ENCODE results near the gene PSMD11.
A peak's percentile ranks its signal among the peaks of the same experiment; 100 is the strongest.

Gene PSMD11

DNA sequence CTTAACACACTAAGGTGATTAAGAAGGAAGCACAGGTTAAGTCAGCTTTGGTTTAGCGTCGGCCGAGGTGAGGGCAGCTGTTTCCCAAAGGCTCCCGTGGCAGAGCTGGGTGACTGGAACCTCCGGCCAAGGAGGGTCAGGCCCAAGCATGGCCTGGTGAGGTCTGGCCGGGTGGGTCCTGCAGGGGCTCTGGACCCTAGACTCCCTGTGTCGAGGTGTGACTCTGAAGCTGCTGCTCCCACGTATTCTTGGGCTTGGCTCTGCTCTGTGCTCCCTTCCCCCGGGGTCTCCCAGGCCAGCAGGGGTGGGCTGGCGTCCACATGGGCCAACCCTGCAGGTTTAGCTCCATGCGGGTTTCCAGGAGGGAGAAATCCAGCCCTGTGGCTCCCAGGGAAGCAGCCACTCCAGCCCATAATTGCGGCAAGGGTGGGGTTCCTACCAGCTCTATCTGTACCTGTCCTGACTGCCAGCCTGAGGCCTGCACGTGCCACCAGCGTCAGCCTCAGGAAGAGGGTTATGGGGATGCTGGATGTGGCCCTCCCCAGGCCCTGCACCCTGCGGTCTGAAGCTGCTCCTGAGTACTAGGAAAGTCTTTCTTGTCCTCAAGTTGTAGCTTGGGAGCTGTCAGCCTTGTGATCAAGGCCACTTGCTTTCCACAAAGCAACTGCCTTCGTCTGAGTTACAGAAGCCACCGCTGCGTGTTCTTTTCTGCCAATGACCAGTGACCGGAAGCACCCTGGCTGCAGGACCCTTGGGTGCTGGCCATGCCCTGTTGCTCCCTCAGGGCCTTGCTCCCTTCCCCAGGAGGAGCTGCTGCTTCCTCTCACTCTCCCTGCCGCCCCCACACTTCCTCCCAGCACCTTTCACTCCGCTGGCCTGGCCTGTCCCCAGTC, 47.3 kb downstream of the PSMD11 start:
- DNase-seq: peak; percentile 53

DNA sequence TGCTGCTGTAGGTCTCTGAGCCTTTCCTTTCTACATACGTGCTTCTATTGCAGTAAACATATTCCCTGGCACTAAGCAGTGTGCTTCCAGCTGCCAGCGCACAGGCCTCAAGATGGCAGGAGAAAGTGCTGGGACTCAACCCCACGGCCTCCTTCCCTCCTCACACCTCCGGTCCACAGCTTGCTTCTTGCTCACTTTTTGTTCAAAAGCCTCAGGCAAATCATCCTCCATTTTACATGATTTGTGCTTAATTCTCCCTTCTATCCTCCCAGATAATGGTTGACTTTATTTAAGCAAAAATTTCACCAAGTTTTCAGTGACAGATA, 47.9 kb downstream of the PSMD11 start:
- DNase-seq: no peak

DNA sequence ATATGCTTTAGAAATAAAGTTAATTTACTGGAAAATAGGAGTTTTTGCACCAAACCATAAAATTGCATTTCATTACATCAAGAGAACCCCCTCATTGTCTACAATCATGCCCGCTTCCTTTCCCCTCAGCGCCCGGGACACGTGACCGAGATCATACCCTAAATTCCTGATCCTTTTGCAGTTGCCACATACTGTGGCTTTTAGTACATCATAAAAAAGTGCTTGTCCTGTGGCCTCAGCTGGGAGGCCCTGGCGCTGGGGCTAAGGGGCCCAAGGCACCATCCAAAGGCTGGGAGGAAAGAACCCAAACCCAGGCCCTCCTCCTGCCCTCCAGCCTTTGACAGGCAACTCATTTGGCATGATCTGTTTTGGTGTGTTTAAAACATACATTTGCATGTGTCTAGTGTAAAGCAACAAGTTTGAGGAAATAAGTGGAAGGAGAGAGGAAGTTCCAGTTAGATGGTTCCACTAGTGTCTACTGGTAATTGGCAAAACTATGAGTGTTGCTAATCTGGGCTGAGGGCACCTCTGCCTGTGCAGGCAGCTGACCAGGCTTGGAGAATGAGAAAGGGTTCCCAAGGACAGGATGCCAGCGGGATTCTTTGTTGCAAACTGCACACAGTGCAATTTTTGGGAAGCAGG, 48.5 kb downstream of the PSMD11 start:
- DNase-seq: no peak

DNA sequence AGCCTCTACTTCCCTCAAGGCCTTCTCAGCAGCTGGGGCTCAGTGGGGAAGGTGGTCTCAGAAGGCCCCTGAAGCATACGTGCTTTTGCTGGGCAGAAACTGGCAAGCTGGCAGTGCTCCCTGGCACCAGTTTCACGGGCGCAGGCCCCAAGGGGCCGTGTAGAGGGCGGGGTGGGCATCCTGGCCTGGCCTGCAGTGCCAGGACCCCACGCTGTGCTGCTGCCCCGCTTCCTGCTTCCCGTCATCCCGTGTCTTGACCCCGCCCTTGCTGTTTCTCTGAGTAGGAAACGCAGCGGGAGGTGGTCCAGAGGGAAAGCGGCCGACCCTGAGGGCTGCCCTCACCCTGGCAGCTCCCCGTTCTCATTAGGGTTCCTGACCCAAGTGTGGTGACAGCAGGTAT, 49.3 kb downstream of the PSMD11 start:
- DNase-seq: no peak

DNA sequence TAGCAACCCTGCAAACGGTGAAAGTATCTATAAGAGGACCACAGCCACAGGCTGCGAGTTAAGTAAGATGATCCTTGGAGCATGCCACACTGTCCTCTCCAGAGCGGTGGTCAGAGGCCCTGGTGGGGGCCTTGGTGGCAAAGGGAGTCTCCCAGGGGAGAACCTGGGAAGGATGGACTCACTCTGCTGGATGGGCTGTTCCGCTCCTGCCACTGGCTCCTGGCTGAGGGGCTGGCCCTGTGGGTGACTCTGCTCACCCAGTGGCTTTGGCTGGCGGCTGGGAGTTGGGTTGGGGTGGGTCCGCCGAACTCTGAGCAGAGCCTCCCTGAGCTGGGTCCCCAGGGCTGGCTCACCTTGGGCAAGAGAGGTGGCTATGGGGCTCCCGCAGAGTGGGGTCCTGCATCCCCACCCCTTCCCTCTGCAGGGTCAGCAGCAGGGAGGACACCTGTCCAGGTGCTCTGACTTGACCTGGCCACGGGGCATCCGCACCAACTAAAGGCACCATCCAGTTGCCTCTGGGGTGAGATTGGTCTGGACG, 49.7 kb downstream of the PSMD11 start:
- no peak for DNase-seq

DNA sequence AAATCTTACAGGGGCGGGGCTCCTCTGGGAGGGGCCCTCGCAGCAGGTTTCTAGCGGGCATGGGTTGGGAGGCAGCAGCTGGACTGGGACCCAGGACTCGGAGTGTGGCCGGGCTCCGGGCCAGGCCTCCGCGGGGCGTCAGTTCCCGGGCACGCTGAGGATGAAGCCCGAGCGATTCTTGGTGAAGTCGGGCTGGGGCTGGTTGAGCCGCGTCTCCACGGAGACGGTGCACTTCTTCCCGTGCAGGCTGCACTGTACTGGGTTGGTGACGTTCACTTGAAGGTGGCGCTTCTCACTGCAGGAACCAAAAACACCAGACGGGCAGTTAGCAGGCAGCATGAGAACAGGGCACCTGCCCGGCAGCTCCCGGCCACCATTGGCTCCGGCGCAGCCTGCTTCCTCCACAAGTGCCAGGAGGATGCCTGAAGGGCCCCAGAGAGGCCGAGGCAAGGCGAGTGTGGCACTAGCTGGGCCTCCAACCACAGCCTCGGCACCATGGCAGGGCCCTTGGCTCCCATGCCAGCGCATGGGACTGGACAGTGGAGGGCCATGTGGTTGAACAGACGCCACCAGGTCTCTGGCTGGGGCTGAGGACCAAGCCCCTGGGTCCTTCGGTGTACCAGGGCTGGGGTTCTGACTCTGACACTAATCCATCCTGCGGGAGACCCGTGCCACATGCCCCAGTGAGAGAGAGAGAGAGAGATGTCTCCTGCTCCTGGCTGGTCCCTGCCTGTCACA, 50.5 kb downstream of the PSMD11 start:
- no peak for DNase-seq

DNA sequence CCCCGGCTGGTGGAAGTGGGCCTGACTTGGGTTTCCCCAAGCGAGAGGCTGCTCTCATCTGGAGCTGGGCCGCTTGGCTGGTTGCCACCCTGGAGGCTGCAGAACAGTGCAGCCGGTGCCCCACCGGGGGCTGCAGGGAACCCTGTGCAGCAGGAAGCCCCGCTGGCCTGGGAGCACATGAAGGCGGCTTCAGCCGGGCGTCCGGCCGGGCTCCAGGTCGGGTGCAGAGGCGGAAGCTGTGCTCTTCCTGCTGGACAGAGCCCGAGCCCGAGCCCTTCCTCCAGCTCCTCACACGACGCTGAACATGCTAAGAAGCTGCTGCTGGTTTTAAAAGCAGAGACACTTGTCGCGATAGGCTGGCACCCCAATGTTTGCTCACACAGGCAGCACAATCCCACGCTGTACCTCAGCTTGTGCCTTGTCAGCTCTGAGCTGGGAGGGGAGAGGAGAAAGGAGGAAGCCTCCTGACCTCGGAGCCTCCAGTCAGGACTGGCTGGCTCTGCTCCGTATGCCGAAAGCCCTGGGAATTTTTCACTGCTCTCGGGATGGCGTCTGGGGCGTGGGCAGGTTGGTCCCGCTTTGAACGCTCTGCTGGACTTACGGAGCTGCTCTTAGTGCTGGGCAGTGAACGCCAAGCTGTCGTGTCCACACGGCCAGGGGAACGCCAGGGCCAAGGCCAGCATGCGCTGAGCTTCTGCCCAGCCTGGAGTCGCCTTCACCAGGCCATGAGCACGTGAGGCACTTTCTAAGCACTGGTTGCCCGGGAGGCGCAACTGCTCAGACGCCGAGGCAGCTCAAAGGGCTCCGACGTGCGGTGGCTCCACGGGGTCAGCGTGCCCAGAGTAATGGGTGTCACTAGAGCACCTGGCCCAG, 51.3 kb downstream of the PSMD11 start:
- DNase-seq: no peak

DNA sequence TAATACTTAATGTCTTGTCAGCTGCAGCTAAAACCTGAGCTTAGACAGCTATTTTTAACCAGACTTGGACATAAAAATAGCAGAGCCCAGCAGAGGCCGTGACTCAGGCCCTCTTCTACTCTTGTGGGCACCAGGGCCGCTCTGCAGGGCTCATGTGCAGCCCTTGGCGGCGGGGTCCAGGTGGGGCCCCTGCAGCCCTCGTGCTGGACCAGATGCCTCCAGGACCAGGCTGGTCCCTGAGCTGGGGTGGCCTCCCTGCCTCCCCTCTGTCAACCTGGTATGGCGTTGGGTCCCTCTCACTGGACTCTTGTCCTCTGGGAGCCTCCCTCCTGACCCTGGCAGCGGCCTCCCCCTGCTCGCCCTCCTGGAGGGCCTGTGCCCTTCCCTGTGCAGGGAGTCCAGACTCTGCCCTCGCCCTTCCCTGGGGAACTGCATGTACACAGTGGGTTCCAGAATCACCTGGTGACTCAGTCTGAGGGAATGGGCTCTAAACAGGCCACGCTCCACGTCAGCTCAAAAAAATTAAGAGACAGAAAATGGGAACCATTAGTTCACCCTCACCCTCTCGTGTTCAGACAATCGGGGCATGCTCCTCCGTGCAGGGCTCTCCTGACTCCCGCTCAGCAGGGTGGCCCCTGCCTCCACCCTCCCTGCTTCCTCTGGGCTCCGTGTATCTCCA, 52.2 kb downstream of the PSMD11 start:
- no peak for DNase-seq

DNA sequence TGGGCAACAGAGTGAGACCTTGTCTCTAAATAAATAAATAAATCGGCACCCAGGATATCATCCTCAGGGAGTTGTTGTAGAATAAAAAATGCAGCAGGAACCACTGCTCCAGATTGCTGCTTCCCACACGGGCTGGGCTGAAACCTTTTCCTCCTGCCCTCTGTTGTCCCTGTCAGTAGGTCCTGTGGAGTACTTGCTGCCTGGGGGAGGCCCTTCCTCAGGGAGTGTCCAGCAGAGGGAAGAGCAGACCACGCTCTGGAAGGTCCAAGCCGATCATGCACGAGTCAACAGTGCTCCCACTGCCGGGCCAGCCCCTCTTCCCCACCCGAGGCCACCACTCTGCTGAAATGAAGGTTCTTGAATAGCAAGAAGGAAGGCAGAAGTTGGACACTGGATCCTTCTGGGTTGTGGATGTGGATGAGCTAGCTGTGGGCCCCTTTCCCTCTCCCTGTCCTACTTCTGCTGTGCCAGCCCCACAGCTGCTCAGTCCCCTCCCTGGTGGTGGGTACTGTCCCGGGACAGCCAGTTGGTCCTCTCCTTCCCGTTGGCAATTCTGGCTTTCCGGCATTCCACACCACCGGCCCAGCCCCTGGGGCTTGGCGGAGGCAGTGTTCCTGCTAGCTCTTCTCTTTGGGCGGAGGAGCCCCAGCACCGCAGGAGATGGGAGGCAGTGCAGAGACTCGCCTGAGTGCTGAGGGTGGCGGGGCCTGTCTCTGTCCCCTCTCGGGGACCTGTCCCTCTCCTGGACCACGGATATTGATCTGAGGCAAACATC, 53.3 kb downstream of the PSMD11 start:
- DNase-seq: no peak

DNA sequence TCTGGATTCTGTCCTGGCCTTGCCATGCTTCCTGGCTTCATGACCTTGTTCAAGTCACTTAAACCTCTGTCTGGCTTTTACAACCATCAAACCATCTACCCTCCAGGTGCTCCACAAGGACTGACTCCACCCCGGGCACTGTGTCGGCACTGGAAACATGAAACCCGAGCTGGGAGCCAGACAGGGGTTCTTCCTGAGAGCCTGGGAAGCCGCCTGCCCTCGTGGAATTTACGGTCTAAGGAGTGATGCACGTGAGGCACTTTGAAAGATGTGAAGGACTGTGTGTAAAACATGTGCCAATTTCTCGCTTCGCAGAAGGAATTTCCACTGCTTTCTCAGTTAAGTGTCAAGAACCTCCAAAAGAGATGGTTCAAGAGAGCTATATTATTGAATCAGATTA, 54.1 kb downstream of the PSMD11 start:
- DNase-seq: peak; percentile 93

DNA sequence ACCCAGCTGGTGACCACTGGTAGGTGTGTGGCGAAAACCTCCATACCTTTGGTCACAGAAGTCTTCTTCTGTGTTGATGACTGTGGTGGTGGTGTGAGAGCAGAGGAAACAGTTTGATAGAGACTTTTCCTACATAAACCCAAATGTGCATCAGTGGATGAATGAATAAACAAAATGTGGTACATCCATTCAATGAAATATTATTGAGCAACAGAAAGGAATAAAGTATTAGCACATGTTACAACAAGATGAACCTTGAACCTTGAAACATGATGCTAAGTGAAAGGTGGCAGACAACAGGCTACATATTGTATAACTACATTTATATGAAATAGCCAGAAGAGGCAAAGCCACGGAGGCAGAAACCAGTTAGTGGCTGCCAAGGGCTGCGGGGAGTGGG, 57.7 kb downstream of the PSMD11 start:
- no peak for DNase-seq

DNA sequence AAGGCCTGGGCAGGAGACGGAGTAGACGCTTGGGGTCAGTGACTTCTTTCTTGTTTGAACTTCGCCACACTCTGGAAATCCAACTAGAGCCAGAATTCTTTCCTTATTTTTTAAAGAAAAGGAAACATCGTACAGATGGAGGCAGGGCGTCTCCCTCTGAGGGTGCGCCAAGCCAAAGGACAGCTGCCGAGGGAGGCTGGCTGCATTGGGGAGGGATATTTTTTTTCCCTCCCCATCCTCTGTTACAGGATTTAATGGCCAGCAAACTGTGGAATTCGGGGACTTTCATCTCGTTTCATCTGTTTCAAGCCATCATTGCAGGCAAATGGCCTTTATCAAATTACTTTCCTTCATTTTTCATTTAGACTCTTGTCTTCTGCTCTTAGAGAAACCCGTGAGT, 58.4 kb downstream of the PSMD11 start:
- no peak for DNase-seq

DNA sequence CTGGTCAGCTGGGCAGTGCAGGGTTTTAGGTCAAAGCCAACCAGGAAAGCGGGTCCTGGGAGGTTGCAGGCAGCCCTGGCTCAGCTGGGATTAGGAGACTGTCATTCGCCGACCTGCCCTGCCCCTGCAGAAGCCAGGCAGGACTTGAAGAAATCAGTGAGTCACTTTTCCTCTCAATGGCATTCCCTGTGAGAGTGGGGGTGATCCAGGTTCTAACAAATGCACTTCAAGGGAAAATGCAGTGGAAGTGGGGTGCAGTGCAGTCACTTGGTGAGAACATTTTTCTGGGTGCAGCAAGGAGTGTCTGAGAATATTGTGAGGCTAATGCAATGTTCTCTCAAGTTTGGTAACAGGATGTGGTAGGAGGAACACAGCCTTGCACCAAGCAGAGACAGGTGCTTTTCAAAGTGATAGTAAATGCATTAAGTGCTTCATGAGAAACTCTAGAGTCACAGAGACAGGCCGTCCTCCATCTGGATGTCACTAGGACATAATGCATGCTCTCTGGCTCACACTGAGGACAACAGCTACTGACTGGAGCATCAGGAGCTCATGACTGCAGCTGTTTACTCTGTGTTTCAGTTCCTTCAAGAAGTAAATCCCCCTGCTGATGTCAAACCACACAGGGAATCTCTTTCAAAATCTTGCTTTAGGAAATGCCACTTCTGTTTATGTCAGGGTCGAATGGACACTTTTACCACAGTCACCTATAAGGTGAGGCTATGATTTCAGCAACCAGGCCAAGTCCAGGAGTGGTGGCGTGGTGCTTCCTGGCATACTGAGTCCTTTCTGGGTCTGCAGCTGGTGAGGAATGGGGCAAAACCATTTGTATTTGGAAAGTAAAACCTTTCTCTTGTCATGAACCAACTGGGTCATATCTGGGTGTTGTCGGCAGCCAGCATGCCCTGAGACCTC, 59.2 kb downstream of the PSMD11 start:
- peak; percentile 89 for DNase-seq

DNA sequence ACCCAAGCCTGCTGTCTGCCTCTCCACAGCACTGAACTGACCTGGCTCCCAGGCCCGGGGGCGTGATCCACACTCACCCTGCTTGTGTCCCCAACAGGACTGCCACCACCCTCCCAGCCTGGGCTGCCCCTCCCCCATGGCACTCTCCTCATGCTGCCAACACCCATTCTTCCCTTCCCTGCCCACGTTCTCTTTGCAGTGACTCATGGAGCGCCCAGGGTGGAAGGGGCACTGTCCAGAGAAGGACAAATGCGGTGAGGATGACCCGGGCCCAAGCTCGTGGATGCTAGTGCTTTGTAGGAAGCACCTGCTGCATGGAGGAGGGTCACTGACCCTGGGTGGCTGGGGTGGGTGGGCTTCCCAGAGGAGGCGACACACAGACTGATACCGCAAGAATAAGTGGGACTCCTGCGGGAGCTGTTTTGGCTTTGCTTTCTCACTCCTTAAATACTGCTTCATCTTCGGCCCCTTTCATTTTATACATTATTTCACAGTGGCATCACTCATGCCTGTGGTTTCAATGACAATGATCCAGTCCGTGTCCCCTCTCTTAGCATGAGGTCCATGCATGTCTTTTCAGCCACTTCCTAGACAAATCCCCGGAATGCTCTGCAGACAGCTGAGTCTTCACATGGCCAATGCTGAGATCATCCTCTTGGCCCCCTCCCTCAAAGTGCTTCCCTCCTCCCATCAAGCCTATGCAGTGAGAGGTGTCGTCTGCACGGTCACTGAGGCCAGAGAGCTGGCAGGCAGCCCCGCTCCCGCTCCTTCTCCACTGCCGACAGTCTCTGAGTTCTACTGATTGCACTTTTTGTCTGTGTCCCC, 60.1 kb downstream of the PSMD11 start:
- DNase-seq: no peak

DNA sequence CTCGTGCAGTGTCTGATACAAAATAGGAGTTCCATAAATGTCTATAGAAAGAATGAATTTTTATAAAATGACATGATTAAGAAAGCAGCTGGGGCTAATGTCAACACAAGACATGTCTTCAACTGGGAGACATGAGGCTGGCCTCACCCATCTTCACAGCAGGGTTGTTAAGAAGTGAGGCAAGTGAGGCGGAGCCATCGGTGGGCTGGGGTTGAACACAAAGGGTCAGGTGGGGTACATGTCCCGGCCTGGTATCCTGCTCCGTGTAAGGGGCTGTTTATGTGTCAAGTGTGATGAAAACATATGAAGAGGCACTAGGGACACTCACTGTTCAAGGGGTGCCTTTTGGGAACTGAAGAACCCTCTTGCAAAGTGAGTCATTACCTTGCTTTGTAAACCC, 64.6 kb downstream of the PSMD11 start:
- no peak for DNase-seq

DNA sequence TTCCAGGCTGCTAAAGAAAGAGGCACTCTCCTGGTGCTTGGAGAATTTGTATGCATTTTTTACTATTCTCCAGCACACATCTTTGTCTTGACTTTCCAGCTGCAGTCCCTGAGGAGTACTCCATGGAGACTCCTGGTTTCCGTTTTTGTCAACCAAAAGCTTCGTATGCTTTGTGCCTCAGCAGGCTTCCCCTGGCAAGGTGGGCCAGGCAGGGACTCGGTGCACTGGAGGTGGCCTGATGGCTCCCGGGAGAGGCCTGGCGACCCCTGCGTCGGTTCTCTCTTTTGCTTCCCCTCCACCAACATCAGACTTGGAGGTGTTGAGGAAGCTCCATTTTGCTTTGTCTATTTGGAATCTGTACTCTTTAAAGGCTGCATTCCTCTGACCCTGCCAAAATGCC, 66.2 kb downstream of the PSMD11 start:
- DNase-seq: no peak

DNA sequence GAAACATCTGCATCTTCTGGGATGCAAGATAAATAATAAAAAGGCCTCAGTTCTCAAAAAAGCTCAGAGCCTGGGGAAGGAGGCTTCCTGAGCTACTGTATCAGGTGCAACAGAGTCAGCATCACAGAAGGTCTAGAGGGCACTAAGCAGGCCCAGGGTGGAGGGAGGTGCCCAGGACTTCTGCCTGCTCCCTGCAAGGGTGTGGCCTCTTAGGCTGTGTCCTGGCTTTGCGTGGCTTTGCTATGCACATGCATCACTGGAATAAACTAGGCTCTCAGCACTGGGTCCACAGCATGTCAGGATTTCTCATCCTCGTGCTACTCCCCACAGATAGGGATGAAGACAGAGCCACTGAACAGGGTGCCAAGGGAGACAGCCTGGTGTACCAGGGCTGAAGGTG, 68.0 kb downstream of the PSMD11 start:
- no peak for DNase-seq

DNA sequence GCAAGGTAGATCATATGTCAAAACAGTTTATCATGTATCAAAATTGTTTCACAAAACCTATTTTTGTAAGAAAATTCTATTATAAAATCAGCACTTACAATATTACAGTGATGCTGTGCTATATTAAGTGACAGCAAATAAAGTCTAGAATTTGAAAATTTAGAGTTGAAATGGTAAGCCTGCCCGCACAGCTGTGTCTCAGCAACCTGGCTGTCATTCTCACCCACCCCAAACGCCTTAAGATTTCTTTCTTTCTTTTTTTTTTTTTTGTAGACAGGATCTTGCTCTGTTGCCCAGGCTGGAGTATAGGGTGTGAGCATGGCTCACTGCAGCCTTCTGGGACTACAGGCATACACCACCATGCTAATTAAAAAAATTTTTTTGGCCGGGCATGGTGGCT, 69.3 kb downstream of the PSMD11 start:
- no peak for DNase-seq

DNA sequence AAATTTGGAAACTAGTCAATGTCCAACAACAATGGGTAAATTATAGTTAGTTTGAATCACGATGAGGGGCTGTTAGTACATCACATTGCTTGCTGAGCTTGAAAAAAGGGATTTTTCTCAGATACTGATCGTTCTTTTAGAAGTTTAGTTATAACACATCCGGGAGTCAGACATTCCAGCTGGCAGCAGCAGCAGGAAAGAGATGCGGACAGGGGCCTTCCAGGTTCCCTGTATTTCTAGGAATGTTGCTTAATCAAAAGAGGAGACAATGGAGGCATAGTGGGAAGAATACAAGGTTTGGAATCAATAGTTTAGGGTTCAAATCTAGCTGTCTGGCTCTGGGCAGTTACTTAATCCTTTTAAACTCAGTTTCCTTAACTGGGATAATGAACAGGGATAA, 70.3 kb downstream of the PSMD11 start:
- no peak for DNase-seq
